ENCODE measurements around the gene PERM1.
"Not testable (repeated sequence)": the region's sequence is repeated elsewhere in the genome, so short reads cannot be mapped to it uniquely, and the experiment has no call there.

The PERM1 gene

GRCh38 chr1:978069-978834 lies 3.6 kb downstream of the PERM1 start:
- no peak for DNase-seq (ENCODE audit: low spot score)

DNA sequence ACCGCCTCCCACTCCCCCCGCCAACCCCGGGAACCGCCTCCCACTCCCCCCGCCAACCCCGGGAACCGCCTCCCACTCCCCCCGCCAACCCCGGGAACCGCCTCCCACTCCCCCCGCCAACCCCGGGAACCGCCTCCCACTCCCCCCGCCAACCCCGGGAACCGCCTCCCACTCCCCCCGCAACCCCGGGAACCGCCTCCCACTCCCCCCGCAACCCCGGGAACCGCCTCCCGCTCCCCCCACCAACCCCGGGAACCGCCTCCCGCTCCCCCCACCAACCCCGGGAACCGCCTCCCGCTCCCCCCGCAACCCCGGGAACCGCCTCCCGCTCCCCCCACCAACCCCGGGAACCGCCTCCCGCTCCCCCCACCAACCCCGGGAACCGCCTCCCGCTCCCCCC lies 5.1 kb downstream of the PERM1 start:
- DNase-seq (ENCODE audit: low spot score) = not testable (repeated sequence)

DNA sequence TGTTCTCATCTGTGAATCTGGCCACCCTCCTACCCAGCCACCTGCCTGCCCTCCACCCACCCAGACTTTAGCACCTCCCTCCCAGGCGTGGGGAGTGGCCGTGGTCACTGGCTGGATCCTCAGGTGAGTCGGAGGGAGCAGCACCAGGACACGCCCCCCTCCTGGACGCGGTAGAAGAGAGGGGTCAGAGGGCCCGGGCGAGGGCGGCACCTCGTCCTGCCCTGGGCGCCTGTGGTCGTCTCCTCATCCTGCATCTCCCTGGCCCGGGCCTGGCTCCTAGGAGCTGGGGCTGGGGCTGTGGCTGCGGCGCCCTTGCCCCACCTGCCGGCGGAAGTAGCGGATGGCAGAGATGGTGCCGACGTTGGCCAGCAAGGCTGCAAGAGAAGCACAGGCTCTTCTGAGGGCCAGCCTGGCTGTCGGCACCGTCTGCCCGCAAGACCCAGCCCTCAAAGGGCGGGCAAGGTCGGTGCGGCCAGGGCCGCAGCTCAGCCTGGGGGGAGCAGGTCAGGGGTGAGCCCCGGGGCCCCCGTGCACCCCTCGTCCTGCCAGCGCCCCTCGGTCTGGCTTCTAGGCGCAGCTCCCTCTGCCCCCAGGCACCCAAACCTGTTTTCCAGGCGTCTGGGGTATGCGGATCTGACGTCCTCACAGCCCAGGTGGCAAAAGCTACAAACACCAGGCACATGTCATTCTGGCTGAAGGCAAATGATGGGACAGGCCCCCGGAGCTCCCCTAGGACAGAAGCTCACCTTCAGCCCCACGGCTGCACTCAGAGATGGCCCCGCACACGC lies 5.8 kb downstream of the PERM1 start:
- peak; percentile 90 for DNase-seq (ENCODE audit: low spot score)

DNA sequence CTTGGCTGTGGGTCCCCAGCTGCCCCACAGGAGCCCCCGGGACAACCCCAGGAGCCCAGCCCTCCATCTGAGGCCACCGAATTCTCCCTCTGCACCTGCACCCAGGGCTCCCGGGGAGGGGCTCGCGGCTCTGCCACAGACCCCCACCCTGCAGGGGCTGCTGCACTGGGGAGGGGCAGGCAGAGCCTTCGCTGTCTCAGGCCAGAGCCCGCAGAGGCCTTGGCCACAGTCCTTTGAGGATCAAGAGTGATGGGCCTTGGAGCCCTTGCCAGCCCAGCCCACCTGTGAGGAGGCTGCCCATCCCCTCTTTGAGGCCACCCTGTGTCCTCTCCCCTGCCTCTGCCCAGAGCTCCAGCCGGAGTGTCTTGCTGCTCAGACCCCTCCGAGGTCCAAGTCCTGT lies 6.5 kb downstream of the PERM1 start:
- DNase-seq (ENCODE audit: low spot score) = no peak

DNA sequence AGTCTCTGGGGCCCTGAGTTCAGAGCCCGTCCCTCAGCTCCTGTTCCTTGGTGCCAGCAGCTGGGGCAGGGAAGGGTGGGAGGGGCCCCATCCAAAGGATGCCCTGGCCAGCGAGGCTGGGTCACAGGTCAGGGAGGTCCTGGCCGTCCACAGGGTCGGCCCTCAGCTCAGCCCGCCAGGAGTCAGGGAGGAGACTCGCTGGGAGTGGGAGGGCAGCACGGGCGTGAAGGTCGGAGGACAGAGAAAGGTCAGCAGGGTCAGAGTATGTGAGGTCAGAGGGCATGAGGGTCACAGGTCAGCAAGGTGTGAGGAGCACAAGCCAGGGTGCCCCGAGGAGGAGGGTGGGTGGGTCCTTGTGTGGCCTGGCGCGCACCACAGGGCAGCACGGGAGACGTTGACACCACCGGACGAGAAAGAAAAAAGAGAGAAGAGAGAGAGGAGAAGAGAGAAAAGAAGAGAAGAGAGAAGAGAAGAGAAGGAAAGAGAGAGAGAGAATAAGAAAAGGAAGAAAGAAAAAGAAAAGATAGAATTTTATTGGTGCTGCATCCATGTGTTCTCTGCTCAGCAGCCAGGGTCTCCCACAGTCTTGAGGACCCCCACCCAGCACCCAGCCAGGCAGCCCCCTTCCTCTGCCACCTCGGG lies 7.1 kb downstream of the PERM1 start:
- no peak for DNase-seq (ENCODE audit: low spot score)

DNA sequence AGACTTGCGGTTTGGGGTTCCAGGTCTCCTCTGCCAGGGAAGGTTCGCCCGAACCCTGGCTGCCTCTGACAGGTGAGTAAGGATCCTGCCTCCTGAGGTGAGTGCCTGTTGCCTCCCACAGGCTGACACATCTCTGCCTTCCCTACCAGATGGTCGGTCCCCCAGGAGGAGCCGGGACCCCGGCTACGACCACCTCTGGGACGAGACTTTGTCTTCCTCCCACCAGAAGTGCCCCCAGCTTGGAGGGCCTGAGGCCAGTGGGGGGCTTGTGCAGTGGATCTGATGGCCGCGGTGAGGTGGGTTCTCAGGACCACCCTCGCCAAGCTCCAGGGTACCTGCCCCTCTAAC lies 7.6 kb downstream of the PERM1 start:
- DNase-seq (ENCODE audit: low spot score) = no peak

DNA sequence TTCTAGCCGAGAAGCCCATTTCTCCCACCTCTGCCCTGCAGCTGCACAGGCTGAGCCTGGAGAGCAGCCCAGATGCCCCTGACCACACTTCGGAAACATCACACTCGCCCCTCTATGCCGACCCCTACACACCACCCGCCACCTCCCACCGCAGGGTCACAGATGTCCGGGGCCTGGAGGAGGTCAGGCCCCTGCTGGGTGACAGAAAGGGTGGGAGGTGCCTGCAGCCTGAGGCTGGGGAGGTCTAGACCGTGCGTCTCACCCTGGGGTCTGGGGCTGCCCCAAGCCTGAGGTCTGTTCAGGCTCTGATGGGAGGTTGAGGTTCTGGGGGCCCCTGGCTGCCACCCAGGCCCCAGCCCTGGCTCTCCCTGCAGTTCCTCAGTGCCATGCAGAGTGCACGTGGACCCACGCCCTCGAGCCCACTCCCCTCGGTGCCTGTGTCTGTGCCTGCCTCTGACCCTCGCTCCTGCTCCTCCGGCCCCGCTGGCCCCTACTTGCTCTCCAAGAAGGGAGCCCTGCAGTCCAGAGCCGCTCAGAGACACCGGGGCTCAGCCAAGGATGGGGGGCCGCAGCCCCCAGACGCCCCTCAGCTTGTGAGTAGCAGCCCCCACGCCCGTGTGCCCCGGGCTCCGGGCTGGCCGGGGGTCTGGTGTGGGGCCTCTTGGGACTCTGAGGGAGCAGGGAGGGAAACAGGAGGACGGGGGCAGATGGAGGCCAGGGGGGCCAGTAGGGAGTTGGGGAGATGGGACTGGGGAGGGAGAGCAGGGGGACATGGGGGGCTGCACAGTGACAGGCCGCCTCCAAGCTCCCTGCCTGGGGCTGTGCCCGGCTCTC lies 8.2 kb downstream of the PERM1 start:
- no peak for DNase-seq (ENCODE audit: low spot score)

DNA sequence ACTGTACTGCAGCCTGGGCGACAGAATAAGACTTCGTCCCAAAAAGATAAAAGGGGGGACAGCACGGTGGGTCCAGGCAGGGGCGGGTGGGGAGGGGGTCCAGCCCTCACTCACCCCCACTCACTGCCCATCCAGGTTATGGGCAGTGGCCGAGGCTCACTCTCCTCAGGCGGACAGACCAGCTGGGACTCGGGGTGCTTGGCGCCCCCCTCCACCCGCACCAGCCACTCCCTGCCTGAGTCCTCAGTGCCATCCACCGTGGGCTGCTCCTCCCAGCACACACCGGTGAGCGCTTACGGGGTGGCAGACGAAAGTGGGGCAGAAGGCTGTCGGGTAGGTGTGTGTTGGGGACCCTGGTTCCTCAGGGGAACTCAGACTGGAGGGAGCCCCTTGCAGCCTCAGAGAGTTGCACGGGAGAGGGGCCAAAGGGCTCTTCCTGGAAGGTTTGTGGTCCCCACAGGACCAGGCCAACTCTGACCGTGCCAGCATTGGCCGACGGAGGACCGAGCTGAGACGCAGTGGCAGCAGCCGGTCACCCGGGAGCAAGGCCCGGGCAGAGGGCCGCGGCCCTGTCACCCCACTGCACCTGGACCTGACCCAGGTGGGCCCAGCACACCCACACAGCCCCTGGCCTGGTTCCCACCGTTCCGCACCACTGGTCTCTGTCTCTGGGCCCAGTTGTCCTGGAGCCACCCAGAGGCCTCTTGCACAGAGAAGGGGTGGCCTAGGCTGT lies 9.0 kb downstream of the PERM1 start:
- DNase-seq (ENCODE audit: low spot score) = no peak

- no peak for DNase-seq (ENCODE audit: low spot score)
Observed at GRCh38 chr1:971751-972506, 10.0 kb downstream of the PERM1 start.

GRCh38 chr1:970973-971730 lies 10.7 kb downstream of the PERM1 start:
- no peak for DNase-seq (ENCODE audit: low spot score)

GRCh38 chr1:970242-970972 lies 11.5 kb downstream of the PERM1 start:
- DNase-seq (ENCODE audit: low spot score) = no peak

DNA sequence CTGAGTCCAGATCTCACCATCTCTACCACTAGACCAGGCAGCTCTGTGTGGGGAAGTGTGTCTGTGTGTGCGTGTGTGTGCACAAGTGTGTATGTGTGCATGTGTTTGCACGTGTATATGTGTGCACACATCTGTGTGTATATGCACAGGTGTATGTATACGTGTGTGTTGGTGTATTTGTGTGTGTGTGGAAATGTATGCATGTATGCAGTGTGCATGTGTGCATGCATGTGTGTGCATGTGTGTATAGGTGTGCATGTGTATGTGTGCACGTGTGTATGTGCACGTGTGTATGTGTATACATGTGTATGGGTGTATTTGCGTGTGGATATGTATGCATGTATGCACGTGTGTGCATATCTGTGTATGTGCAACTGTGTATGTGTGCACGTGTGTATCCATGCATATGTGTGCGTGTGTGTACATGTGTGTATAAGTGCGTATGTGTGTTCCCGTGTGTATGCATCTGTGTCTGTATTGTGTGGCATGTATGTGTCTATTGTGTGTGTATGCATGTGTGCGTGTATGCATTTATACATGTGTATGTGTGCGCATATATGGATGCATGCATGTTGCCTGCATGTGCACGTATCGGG lies 12.5 kb downstream of the PERM1 start:
- DNase-seq (ENCODE audit: low spot score) = no peak

DNA sequence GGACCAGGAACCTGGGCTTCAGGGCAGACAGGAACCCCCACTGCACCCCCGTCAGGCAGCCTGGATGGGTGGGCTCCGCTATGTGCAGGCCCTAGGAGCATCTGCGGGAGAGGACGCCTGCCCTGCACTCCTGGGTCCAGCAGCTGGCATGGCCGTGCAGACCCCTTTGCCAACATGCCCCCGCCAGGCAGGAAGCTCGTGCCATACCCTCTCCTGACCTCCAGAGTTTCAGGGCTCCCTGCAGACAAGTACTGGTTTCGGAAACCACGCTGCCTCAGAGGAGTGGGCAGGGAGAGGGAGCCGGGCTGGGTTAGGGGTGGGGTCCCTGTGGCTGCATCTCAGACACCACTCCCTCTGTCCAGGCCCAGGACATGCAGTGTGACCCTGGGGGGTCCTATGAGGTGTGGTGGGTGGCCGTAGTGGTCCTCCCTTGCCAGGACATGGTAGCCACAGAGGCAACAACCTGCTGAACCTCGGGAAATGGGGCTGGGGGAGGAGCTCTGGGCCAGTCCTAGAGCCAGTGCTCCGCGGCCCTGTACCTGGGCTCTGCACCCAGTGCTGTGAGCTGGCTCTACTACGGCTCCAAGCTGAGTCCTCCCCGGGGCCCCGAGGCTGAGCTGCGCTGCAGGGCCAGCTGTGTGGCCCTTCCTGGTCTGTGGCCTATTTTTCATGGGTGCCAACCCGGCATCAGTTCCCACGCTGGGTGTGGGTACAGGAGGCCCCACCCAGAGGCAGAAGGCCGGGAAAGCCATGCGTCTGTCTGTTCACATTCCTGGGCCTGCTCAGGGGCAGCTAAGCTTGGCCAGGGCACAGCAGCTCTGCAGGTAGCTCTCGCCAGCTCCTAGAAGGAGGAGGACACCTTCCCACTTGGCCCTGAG lies 14.2 kb downstream of the PERM1 start:
- no peak for DNase-seq (ENCODE audit: low spot score)

DNA sequence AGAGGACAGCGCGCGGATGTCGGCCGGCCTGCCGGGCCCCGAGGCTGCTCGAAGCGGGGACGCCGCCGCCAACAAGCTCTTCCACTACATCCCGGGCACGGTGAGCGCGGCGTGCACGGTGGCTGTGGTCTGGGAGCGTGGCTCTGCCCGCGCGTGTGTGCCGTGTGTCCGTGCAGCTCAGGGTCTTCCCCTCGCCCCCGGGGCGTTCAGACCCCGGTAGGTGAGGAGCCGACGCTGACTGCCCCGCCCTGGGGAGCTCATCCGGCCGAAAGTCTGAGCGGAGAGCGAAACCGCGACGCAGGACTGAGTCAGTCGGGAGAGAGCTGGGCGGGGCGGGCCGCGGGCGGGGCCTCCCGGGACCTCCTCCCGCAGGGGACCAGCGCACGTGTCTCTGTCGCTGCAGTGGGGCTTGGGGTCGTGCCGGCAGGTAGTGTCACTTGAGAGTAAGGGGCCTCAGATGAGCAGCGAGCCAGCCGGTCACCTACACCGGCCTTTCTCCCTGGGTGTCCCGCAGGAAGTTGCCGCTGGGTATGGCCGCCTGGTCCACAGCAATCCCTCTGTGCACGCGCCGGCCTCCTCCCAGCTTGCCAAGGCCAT lies 15.1 kb downstream of the PERM1 start:
- peak; percentile 94 for DNase-seq (ENCODE audit: low spot score)

DNA sequence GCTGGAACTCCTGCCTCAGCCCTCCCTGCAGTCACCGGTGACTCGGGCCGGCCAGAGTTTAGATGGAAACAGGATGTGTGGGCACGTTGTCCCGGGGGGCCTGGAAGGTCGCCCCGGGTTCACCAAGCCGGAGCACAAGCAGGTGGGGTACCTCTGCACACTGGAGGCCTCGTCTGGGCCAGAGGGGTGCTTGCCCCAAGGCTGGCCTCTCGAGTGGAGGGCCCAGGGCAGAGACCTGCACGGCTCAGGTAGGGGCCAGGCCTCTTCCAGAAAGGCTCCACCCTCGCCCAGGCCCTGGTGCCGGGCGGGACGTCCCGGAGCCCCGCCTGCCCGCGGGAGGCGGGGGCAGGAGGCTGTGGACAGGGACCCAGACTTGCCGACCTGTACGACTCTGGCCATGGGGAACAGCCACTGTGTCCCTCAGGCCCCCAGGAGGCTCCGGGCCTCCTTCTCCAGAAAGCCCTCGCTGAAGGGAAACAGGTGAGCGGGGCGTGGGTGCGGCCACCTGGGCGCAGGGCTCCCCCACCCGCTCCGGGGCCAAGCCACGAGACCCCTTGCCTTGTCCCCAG lies 15.7 kb downstream of the PERM1 start, which contains the start of gene PLEKHN1:
Gene PLEKHN1 (plus strand): TSS at position 348 of the 569 bp plus-strand sequence. CDS start 50 bp downstream, at position 398.
- peak; percentile 70 for DNase-seq (ENCODE audit: low spot score)

GRCh38 chr1:965526-966134 lies 16.3 kb downstream of the PERM1 start:
- DNase-seq (ENCODE audit: low spot score) = no peak
